Vagina (tissue), 2 donors: ENCODE measurements around the gene IGDCC3. TPM values are rescaled to one million over a fixed set of nuclear protein-coding genes. Genes with fewer than 3 reads are reported as not detected.

ENCODE experiments used
- DNase-seq, 2 donors: peaks; one replicate each; pipeline ENCODE4 v3.0.0-alpha.2; 2017; ENCODE audit errors: extremely low spot score in 2 of 2
- H3K27ac ChIP-seq: fragments of 200-600 bp; sonication (generic); one replicate; pipeline ENCODE4 v1.5.1; 2019
- H3K27me3 ChIP-seq: fragments of 200-600 bp; sonication (generic); one replicate; pipeline ENCODE4 v1.5.1; 2019
- H3K36me3 ChIP-seq, 2 donors: fragments of 200-600 bp; sonication (generic); one replicate each; pipeline ENCODE4 v1.5.1; 2017 to 2019
- H3K4me1 ChIP-seq: fragments of 200-600 bp; sonication (generic); one replicate; pipeline ENCODE4 v1.5.1; 2019
- H3K4me3 ChIP-seq, 2 donors: fragments of 200-600 bp; sonication (generic); 1 replicate in 1 of 2; 2 replicates in 1 of 2; pipeline ENCODE4 v1.5.1; 2016 to 2019
- H3K9me3 ChIP-seq: fragments of 200-600 bp; sonication (generic); one replicate; pipeline ENCODE4 v1.5.1; 2019
- CTCF ChIP-seq, 3 experiments: fragments of 450-650 bp in 2 of 3; fragments of 200-600 bp in 1 of 3; sonication (generic) in 1 of 3; IDR thresholded peaks; one replicate each; pipeline ENCODE4 v1.5.1; 2017 to 2019; ENCODE audit warnings: antibody characterized with exemption in 3 of 3, mild to moderate bottlenecking in 2 of 3, moderate library complexity in 2 of 3
- POLR2A ChIP-seq, 2 donors: fragments of 450-650 bp; IDR thresholded peaks; one replicate each; pipeline ENCODE4 v1.6.1; 2017; ENCODE audit warnings: antibody characterized with exemption in 2 of 2, mild to moderate bottlenecking in 2 of 2, moderate library complexity in 2 of 2
- POLR2AphosphoS5 ChIP-seq, 2 donors: sonication (generic); formaldehyde crosslinking; IDR thresholded peaks; one replicate each; pipeline ENCODE4 v1.9.0; 2017; ENCODE audit warnings: antibody characterized with exemption in 2 of 2, mild to moderate bottlenecking in 2 of 2, low read depth in 1 of 2; ENCODE audit not compliant: insufficient read depth in 1 of 2
- intact Hi-C: fragments of 100-400 bp; cut with DNase I; formaldehyde crosslinking; loops from one replicate; pipeline ENCODE4 v1.15.1; 2023
- total RNA-seq: library from RNA; depleted of rRNA; stranded (reverse); fragments of >200 nt; gene quantifications from one replicate; pipeline ENCODE4 v1.2.3, GENCODE V29; 2016

The IGDCC3 gene
- total RNA-seq: 0.49 TPM

- intact Hi-C loops: no loop called here
- Histone ChIP-seq H3K36me3 (no peaks in the 10 kb centered on the region), H3K27me3 (no peaks in the 10 kb centered on the region), H3K4me3 (peak within 1 kb of the TSS; percentile 62 to 71), H3K9me3 (no peaks in the 10 kb centered on the region), H3K4me1 (peaks cover 20% of the 10 kb centered on the region), H3K27ac (peak within 1 kb of the TSS; percentile 72)
- no peak for TF ChIP-seq CTCF (IDR thresholded peaks at IDR 0.05)
- TF ChIP-seq POLR2A (IDR thresholded peaks at IDR 0.05): no peak
- no peak for TF ChIP-seq POLR2AphosphoS5 (IDR thresholded peaks at IDR 0.05; ENCODE audit: insufficient read depth in 1 of 2, low read depth in 1 of 2)
- DNase-seq: no peak
Measured at GRCh38 chr15:65377976-65378366, at the start of gene IGDCC3. Gene IGDCC3, minus strand, starts transcription at chr15:65378002. Its CDS starts 214 bp downstream, at chr15:65377788.

GRCh38 chr15:65426216-65426853, 48.5 kb upstream of the IGDCC3 start:
- H3K4me1 ChIP-seq: peaks cover 11% of the 10 kb centered on the region
- intact Hi-C loops: no loop called here
- no peaks in the 10 kb centered on the region for H3K9me3 ChIP-seq
- TF ChIP-seq CTCF (IDR thresholded peaks at IDR 0.05) (no peak), POLR2AphosphoS5 (IDR thresholded peaks at IDR 0.05; ENCODE audit: insufficient read depth in 1 of 2, low read depth in 1 of 2) (no peak)
- H3K36me3 ChIP-seq: no peaks in the 10 kb centered on the region
- no peak overlapping the region for H3K4me3 ChIP-seq
- H3K27me3 ChIP-seq: no peaks in the 10 kb centered on the region
- no peak for DNase-seq
- no peak overlapping the region for H3K27ac ChIP-seq

- no peaks in the 10 kb centered on the region for H3K27me3 ChIP-seq
- intact Hi-C loops: no loop called here
- no peak overlapping the region for H3K4me3 ChIP-seq
- no peak overlapping the region for H3K27ac ChIP-seq
- no peaks in the 10 kb centered on the region for H3K36me3 ChIP-seq
- H3K4me1 ChIP-seq: peaks cover 25% of the 10 kb centered on the region
- peak; percentile 9 to 58 for DNase-seq
- no peak for TF ChIP-seq CTCF (IDR thresholded peaks at IDR 0.05)
- no peak for TF ChIP-seq POLR2A (IDR thresholded peaks at IDR 0.05)
- no peak for TF ChIP-seq POLR2AphosphoS5 (IDR thresholded peaks at IDR 0.05; ENCODE audit: insufficient read depth in 1 of 2, low read depth in 1 of 2)
- no peaks in the 10 kb centered on the region for H3K9me3 ChIP-seq
Measured at GRCh38 chr15:65424683-65425082, 46.9 kb upstream of the IGDCC3 start.

- Histone ChIP-seq H3K4me1 (peaks cover 25% of the 10 kb centered on the region), H3K27ac (no peak overlapping the region), H3K4me3 (no peak overlapping the region), H3K9me3 (no peaks in the 10 kb centered on the region), H3K36me3 (no peaks in the 10 kb centered on the region), H3K27me3 (no peaks in the 10 kb centered on the region)
- no peak for TF ChIP-seq CTCF (IDR thresholded peaks at IDR 0.05)
- no peak for TF ChIP-seq POLR2A (IDR thresholded peaks at IDR 0.05)
- no peak for TF ChIP-seq POLR2AphosphoS5 (IDR thresholded peaks at IDR 0.05; ENCODE audit: insufficient read depth in 1 of 2, low read depth in 1 of 2)
- DNase-seq: peak in 1 of 2 donors; percentile 62
- intact Hi-C loops: no loop called here
Measured at GRCh38 chr15:65423976-65424679, 46.3 kb upstream of the IGDCC3 start.
